Measurements from ENCODE around the gene EIF4ENIF1.

Gene EIF4ENIF1

GRCh38 chr22:31445642-31446041, 44.0 kb downstream of the EIF4ENIF1 start:
- no peak for DNase-seq (ENCODE audit: low spot score)
- TF ChIP-seq CTCF (IDR thresholded peaks at IDR 0.05; ENCODE audit: extremely low read depth, insufficient read depth, missing control alignments): no peak
- in situ Hi-C loops (cut with MboI; ENCODE audit: low pct_unique_long_range_greater_than_20kb, low sequenced_read_pairs, unreplicated experiment): no loop called here

- in situ Hi-C loops (cut with MboI; ENCODE audit: low pct_unique_long_range_greater_than_20kb, low sequenced_read_pairs, unreplicated experiment): no loop called here
- DNase-seq (ENCODE audit: low spot score): no peak
- TF ChIP-seq CTCF (IDR thresholded peaks at IDR 0.05; ENCODE audit: extremely low read depth, insufficient read depth, missing control alignments): no peak
These were observed 46.1 kb downstream of the EIF4ENIF1 start for GRCh38 chr22:31443516-31443915.

- no peak for TF ChIP-seq CTCF (IDR thresholded peaks at IDR 0.05; ENCODE audit: extremely low read depth, insufficient read depth, missing control alignments)
- in situ Hi-C loops (cut with MboI; ENCODE audit: low pct_unique_long_range_greater_than_20kb, low sequenced_read_pairs, unreplicated experiment): no loop called here
- DNase-seq (ENCODE audit: low spot score): no peak
These were observed 46.7 kb downstream of the EIF4ENIF1 start for GRCh38 chr22:31442768-31443489.

GRCh38 chr22:31441652-31442051, 48.0 kb downstream of the EIF4ENIF1 start:
- TF ChIP-seq CTCF (IDR thresholded peaks at IDR 0.05; ENCODE audit: extremely low read depth, insufficient read depth, missing control alignments): no peak
- no peak for DNase-seq (ENCODE audit: low spot score)
- in situ Hi-C loops (cut with MboI; ENCODE audit: low pct_unique_long_range_greater_than_20kb, low sequenced_read_pairs, unreplicated experiment): no loop called here

GRCh38 chr22:31440681-31441080, 49.0 kb downstream of the EIF4ENIF1 start:
- no peak for TF ChIP-seq CTCF (IDR thresholded peaks at IDR 0.05; ENCODE audit: extremely low read depth, insufficient read depth, missing control alignments)
- no peak for DNase-seq (ENCODE audit: low spot score)
- in situ Hi-C loops (cut with MboI; ENCODE audit: low pct_unique_long_range_greater_than_20kb, low sequenced_read_pairs, unreplicated experiment): no loop called here

- no peak for TF ChIP-seq CTCF (IDR thresholded peaks at IDR 0.05; ENCODE audit: extremely low read depth, insufficient read depth, missing control alignments)
- in situ Hi-C loops (cut with MboI; ENCODE audit: low pct_unique_long_range_greater_than_20kb, low sequenced_read_pairs, unreplicated experiment): no loop called here
- no peak for DNase-seq (ENCODE audit: low spot score)
These were observed 49.8 kb downstream of the EIF4ENIF1 start for GRCh38 chr22:31439808-31440207.
